HUES6 (cell line): ENCODE measurements around the gene MSANTD1.

ENCODE experiments used
- H3K27ac ChIP-seq: 2 replicates; pipeline ENCODE4 v1.7.0; 2013; ENCODE audit warnings: low read depth, mild to moderate bottlenecking, low read length, inconsistent platforms
- H3K27me3 ChIP-seq: 2 replicates; pipeline ENCODE4 v1.6.1; 2013; ENCODE audit warnings: low read length; ENCODE audit not compliant: control insufficient read depth, insufficient read depth
- H3K36me3 ChIP-seq: 2 replicates; pipeline ENCODE4 v1.6.1; 2013; ENCODE audit warnings: low read length; ENCODE audit not compliant: control insufficient read depth, insufficient read depth
- H3K4me1 ChIP-seq: 2 replicates; pipeline ENCODE4 v1.6.1; 2013; ENCODE audit warnings: low read length; ENCODE audit not compliant: control insufficient read depth, insufficient read depth
- H3K4me3 ChIP-seq: 2 replicates; pipeline ENCODE4 v1.5.1; 2013; ENCODE audit warnings: low read depth, low read length
- H3K9ac ChIP-seq: one replicate; pipeline ENCODE4 v1.6.1; 2013; ENCODE audit warnings: mild to moderate bottlenecking, low read length
- H3K9me3 ChIP-seq: 2 replicates; pipeline ENCODE4 v1.6.1; 2013; ENCODE audit warnings: low read depth, low read length; ENCODE audit not compliant: control insufficient read depth, insufficient read depth

MSANTD1 gene

GRCh38 chr4:3248811-3249661, at the start of gene MSANTD1:
TSS of gene MSANTD1 (plus strand) at chr4:3249159. CDS start at chr4:3249223, 64 bp downstream.
- Histone ChIP-seq H3K9ac (no peak within 1 kb of the TSS), H3K27ac (no peak within 1 kb of the TSS), H3K4me3 (no peak within 1 kb of the TSS), H3K36me3 (no peaks in the 10 kb centered on the region), H3K9me3 (no peaks in the 10 kb centered on the region), H3K4me1 (peaks cover 12% of the 10 kb centered on the region), H3K27me3 (no peaks in the 10 kb centered on the region)

GRCh38 chr4:3199653-3200422, 49.1 kb upstream of the MSANTD1 start:
- H3K27me3 ChIP-seq = no peaks in the 10 kb centered on the region
- H3K4me1 ChIP-seq = no peaks in the 10 kb centered on the region
- H3K27ac ChIP-seq = no peak overlapping the region
- no peaks in the 10 kb centered on the region for H3K9me3 ChIP-seq
- H3K36me3 ChIP-seq = peaks cover 79% of the 10 kb centered on the region
- no peak overlapping the region for H3K4me3 ChIP-seq
- H3K9ac ChIP-seq = no peak overlapping the region

GRCh38 chr4:3200423-3201090, 48.4 kb upstream of the MSANTD1 start:
- no peak overlapping the region for H3K27ac ChIP-seq
- no peaks in the 10 kb centered on the region for H3K9me3 ChIP-seq
- no peak overlapping the region for H3K4me3 ChIP-seq
- no peaks in the 10 kb centered on the region for H3K4me1 ChIP-seq
- H3K27me3 ChIP-seq = no peaks in the 10 kb centered on the region
- peaks cover 71% of the 10 kb centered on the region for H3K36me3 ChIP-seq
- no peak overlapping the region for H3K9ac ChIP-seq

GRCh38 chr4:3201718-3202702, 46.9 kb upstream of the MSANTD1 start:
- no peak overlapping the region for H3K4me3 ChIP-seq
- no peaks in the 10 kb centered on the region for H3K9me3 ChIP-seq
- H3K36me3 ChIP-seq = peaks cover 73% of the 10 kb centered on the region
- no peaks in the 10 kb centered on the region for H3K27me3 ChIP-seq
- H3K27ac ChIP-seq = no peak overlapping the region
- H3K9ac ChIP-seq = no peak overlapping the region
- H3K4me1 ChIP-seq = no peaks in the 10 kb centered on the region

GRCh38 chr4:3202836-3203820, 45.8 kb upstream of the MSANTD1 start:
- no peak overlapping the region for H3K27ac ChIP-seq
- H3K36me3 ChIP-seq = peaks cover 76% of the 10 kb centered on the region
- H3K4me3 ChIP-seq = no peak overlapping the region
- no peak overlapping the region for H3K9ac ChIP-seq
- H3K27me3 ChIP-seq = no peaks in the 10 kb centered on the region
- no peaks in the 10 kb centered on the region for H3K9me3 ChIP-seq
- H3K4me1 ChIP-seq = no peaks in the 10 kb centered on the region

- Histone ChIP-seq H3K9ac (no peak overlapping the region), H3K27ac (no peak overlapping the region), H3K36me3 (peaks cover 79% of the 10 kb centered on the region), H3K9me3 (no peaks in the 10 kb centered on the region), H3K27me3 (no peaks in the 10 kb centered on the region), H3K4me1 (no peaks in the 10 kb centered on the region), H3K4me3 (no peak overlapping the region)
These were observed 45.0 kb upstream of the MSANTD1 start for GRCh38 chr4:3203971-3204431.

GRCh38 chr4:3205995-3206394, 43.0 kb upstream of the MSANTD1 start:
- Histone ChIP-seq H3K4me3 (no peak overlapping the region), H3K36me3 (peaks cover 80% of the 10 kb centered on the region), H3K4me1 (no peaks in the 10 kb centered on the region), H3K27me3 (no peaks in the 10 kb centered on the region), H3K9me3 (no peaks in the 10 kb centered on the region), H3K27ac (no peak overlapping the region), H3K9ac (no peak overlapping the region)

GRCh38 chr4:3206439-3207100, 42.4 kb upstream of the MSANTD1 start:
- H3K4me1 ChIP-seq = no peaks in the 10 kb centered on the region
- H3K27me3 ChIP-seq = no peaks in the 10 kb centered on the region
- no peak overlapping the region for H3K4me3 ChIP-seq
- no peak overlapping the region for H3K9ac ChIP-seq
- peaks cover 76% of the 10 kb centered on the region for H3K36me3 ChIP-seq
- H3K9me3 ChIP-seq = no peaks in the 10 kb centered on the region
- no peak overlapping the region for H3K27ac ChIP-seq

- H3K4me1 ChIP-seq = no peaks in the 10 kb centered on the region
- H3K36me3 ChIP-seq = peaks cover 77% of the 10 kb centered on the region
These were observed 41.4 kb upstream of the MSANTD1 start for GRCh38 chr4:3207531-3208037.

More at GRCh38 chr4:3207531-3208037, 41.4 kb upstream of the MSANTD1 start:
- Histone ChIP-seq H3K9ac (no peak overlapping the region), H3K27me3 (no peaks in the 10 kb centered on the region), H3K27ac (no peak overlapping the region), H3K4me3 (no peak overlapping the region), H3K9me3 (no peaks in the 10 kb centered on the region)
